Measurements from ENCODE around the gene FOXK2. TPM values are rescaled to one million over a fixed set of nuclear protein-coding genes. Genes with fewer than 3 reads are reported as not detected.

FOXK2 gene
- total RNA-seq, 6 donors from 2014 or later, result 50.8 to 92.7 (median 58.9) TPM

DNA sequence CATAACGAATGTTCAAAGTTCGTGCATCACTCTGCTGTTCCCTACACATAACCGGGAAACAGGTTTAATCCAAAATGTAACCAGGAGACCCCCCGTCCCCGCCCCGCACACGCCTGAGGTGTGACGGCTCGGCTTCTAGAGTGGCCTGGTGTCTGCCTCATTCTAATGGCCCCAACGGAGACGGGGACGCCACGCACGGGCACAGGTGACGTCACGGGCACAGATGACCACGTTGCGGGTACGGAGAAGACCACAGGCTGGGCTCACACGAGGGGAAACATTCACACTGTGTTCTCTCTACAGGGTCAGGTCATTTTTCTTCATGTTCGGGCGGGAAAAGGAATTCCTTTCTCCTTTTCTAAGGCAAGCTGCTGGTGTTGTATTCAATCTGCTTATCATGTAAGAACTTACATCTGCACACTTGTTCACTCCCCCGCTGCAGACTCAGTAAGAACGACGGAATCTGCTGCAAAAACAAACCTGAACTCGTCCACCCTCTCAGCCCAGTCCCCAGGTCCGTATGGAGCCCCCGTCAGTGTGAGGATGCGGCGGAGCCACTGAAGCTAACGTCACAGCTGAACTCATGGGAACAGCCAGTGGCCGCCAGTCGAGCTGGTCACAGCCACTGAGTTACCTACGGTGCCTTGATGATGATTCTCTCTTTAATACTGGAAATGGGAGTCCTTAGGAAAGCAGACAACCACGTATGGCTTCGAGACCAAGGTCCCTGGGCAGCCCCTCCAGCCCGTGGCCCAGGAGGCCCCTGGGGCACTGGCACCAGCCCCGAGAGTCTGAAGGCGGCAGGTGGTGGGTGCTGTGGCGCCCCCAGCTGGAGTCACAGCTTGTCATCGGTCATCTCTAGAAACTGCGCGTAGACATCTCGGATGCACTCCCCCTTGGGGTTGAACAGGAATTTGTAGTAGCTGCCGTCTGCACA, 95.8 kb downstream of the FOXK2 start:
- no peak for ATAC-seq (ENCODE audit: low FRiP score in 2 of 2)
- WGBS, 2 donors, result 94% methylated on average over 40 to 45 of the region's 45 CpGs

DNA sequence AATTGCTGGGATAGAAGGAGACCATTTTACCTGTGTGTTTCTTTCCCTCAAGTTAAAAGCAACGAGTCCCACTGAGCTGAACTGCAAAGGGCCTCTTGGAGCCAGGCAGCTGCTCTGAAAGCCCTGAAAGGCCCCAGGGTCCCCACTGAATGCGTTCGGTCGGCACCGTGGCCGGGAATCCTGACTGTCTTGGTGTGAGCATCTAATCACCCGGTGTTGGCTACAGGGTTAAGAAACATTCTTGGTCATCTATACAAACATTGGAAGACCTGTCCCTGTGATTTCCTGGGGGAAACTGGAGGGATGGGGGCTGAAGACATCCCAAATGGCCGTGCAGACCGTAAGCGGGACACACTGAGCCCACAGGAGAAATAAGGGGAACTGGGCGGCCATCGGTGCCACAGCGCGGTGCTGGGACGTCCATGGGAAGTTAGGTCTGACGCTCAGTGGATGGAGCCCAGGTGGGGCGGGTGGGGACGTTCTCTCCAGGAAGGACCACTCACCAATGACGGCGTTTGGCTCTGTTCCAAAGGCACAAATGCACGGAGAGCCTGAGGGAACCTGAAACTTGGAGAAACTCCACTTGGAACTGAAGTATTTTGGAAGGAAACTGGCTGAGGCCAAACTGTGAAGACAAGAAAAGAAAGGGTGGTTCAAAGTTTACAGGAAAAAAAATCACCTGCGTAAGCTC, 96.6 kb downstream of the FOXK2 start:
- H3K27ac ChIP-seq, result no peak overlapping the region
- H3K27me3 ChIP-seq, result no peaks in the 10 kb centered on the region
- 89 to 92% methylated on average over 22 of the region's 22 CpGs for WGBS, 2 donors
- no peaks in the 10 kb centered on the region for H3K9me3 ChIP-seq
- H3K4me1 ChIP-seq, result peaks cover 0 to 1% (median under 1%) of the 10 kb centered on the region in 4 donors
- peaks cover 25 to 84% (median 74%) of the 10 kb centered on the region in 4 donors for H3K36me3 ChIP-seq
- DNase-seq (no peak), ATAC-seq (ENCODE audit: low FRiP score in 2 of 2) (no peak)
- no peak overlapping the region for H3K4me3 ChIP-seq
- TF ChIP-seq, protein P1, sequence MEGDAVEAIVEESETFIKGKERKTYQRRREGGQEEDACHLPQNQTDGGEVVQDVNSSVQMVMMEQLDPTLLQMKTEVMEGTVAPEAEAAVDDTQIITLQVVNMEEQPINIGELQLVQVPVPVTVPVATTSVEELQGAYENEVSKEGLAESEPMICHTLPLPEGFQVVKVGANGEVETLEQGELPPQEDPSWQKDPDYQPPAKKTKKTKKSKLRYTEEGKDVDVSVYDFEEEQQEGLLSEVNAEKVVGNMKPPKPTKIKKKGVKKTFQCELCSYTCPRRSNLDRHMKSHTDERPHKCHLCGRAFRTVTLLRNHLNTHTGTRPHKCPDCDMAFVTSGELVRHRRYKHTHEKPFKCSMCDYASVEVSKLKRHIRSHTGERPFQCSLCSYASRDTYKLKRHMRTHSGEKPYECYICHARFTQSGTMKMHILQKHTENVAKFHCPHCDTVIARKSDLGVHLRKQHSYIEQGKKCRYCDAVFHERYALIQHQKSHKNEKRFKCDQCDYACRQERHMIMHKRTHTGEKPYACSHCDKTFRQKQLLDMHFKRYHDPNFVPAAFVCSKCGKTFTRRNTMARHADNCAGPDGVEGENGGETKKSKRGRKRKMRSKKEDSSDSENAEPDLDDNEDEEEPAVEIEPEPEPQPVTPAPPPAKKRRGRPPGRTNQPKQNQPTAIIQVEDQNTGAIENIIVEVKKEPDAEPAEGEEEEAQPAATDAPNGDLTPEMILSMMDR (IDR thresholded peaks at IDR 0.05), result no peak
- TF ChIP-seq POLR2AphosphoS5 (IDR thresholded peaks at IDR 0.05) (no peak), EP300 (IDR thresholded peaks at IDR 0.05) (no peak), POLR2A (IDR thresholded peaks at IDR 0.05) (no peak)

More for the DNA sequence above, 95.8 kb downstream of the FOXK2 start:
- DNase-seq, result peak in 1 of 2 donors; percentile 55
- Histone ChIP-seq H3K36me3 (peaks cover 19 to 82% (median 68%) of the 10 kb centered on the region in 4 donors), H3K4me1 (peaks cover 2 to 9% (median 5%) of the 10 kb centered on the region in 4 donors), H3K27ac (no peak overlapping the region), H3K9me3 (no peaks in the 10 kb centered on the region), H3K4me3 (no peak overlapping the region), H3K27me3 (no peaks in the 10 kb centered on the region)
- TF ChIP-seq EP300 (IDR thresholded peaks at IDR 0.05) (no peak), POLR2A (IDR thresholded peaks at IDR 0.05) (no peak), POLR2AphosphoS5 (IDR thresholded peaks at IDR 0.05) (no peak)
- TF ChIP-seq, protein P1 (IDR thresholded peaks at IDR 0.05), result no peak

DNA sequence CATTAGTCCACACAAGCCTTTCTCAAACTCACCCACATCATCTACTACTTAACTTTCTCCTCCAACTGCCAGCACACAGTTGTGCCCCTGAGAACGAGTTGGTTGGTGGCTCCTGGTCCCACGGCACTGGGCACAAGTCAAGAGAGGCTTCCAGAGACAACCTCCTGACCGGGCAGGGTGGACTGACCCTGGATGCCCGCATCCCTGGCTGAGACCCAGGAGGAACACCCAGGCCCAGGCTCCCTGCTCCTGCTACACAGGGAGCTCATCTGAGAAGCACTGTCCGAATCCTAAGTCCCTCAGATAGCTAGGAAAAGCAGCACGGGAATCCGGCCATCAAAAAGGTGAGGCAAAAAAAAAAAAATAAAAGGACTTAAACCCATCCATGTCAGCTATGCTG, 99.7 kb downstream of the FOXK2 start:
- H3K4me1 ChIP-seq, result no peaks in the 10 kb centered on the region
- no peak overlapping the region for H3K4me3 ChIP-seq
- peaks cover 28 to 97% (median 79%) of the 10 kb centered on the region in 4 donors for H3K36me3 ChIP-seq
- TF ChIP-seq POLR2AphosphoS5 (IDR thresholded peaks at IDR 0.05) (no peak), EP300 (IDR thresholded peaks at IDR 0.05) (no peak), POLR2A (IDR thresholded peaks at IDR 0.05) (no peak)
- TF ChIP-seq, protein P1 (IDR thresholded peaks at IDR 0.05), result no peak
- WGBS, 2 donors, result 89 to 93% methylated on average over 7 of the region's 7 CpGs
- no peak for DNase-seq
- H3K27me3 ChIP-seq, result no peaks in the 10 kb centered on the region
- no peak for ATAC-seq (ENCODE audit: low FRiP score in 2 of 2)
- no peak overlapping the region for H3K27ac ChIP-seq
- no peaks in the 10 kb centered on the region for H3K9me3 ChIP-seq

DNA sequence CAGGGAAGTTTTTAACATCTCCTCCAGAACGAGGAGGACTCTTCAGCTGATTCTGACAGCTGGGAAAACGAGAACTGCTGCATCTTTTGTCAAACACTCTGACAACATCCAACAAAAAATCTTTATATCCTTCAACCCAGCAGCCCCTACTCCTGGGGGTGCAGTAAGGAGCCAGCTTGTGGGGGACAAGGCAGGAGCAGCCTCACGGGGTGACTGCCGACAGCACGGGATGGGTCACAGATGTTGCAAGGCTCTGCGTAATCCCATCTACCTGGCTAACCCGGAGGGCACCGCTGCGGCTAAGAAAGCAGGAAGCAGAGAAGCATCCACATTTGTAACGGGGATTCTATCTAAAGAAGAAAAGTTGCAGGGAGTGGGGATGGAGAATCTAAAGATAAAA, 100.1 kb downstream of the FOXK2 start:
- TF ChIP-seq, protein P1 (IDR thresholded peaks at IDR 0.05), result no peak
- no peak for TF ChIP-seq POLR2A (IDR thresholded peaks at IDR 0.05)
- TF ChIP-seq EP300 (IDR thresholded peaks at IDR 0.05), result no peak
- no peak for TF ChIP-seq POLR2AphosphoS5 (IDR thresholded peaks at IDR 0.05)
- WGBS, 2 donors, result 85 to 96% methylated on average over 9 to 10 of the region's 10 CpGs

More for the DNA sequence above, 100.1 kb downstream of the FOXK2 start:
- ATAC-seq (ENCODE audit: low FRiP score in 2 of 2) (no peak), DNase-seq (no peak)
- no peak overlapping the region for H3K4me3 ChIP-seq
- H3K27ac ChIP-seq, result no peak overlapping the region
- H3K27me3 ChIP-seq, result no peaks in the 10 kb centered on the region
- peaks cover 28 to 97% (median 81%) of the 10 kb centered on the region in 4 donors for H3K36me3 ChIP-seq
- H3K9me3 ChIP-seq, result no peaks in the 10 kb centered on the region
- H3K4me1 ChIP-seq, result no peaks in the 10 kb centered on the region

Measured in upper lobe of left lung (tissue), 6 donors.